SU-DHL-6 (cell line): Measurements from ENCODE around the gene INO80C.

Experiments used
- H2AFZ ChIP-seq: fragments of 200-600 bp; sonication (generic); 2 replicates; pipeline ENCODE4 v1.6.1; 2014; ENCODE audit warnings: low read depth, mild to moderate bottlenecking, moderate library complexity, mixed read lengths, antibody characterized with exemption, low read length; ENCODE audit not compliant: severe bottlenecking
- H3F3A ChIP-seq: fragments of 200-600 bp; shearing (Covaris generic); 2 replicates; pipeline ENCODE4 v1.6.0; 2016; ENCODE audit warnings: antibody characterized with exemption, mild to moderate bottlenecking; ENCODE audit not compliant: insufficient read depth
- H3K27ac ChIP-seq: fragments of 200-600 bp; sonication (generic); 2 replicates; pipeline ENCODE4 v1.5.1; 2016; ENCODE audit warnings: low read depth, mild to moderate bottlenecking, low read length, moderate library complexity, mixed read lengths
- H3K27me3 ChIP-seq: fragments of 200-600 bp; sonication (generic), shearing (Covaris generic); 2 replicates; pipeline ENCODE4 v1.6.0; 2014; ENCODE audit warnings: mild to moderate bottlenecking, low read length
- H3K36me3 ChIP-seq: fragments of 200-600 bp; sonication (generic); 2 replicates; pipeline ENCODE4 v1.6.1; 2014; ENCODE audit warnings: mild to moderate bottlenecking, low read length, mixed read lengths
- H3K4me2 ChIP-seq: fragments of 300-600, 200-600 bp; shearing (Covaris generic), sonication (generic); 2 replicates; pipeline ENCODE4 v1.6.0; 2014; ENCODE audit warnings: low read length, low read depth, mild to moderate bottlenecking; ENCODE audit not compliant: poor library complexity, severe bottlenecking
- H3K4me3 ChIP-seq: fragments of 200-600 bp; sonication (generic); 2 replicates; pipeline ENCODE4 v1.5.1; 2014; ENCODE audit warnings: antibody characterized with exemption, low read length, mild to moderate bottlenecking, mixed read lengths; ENCODE audit not compliant: insufficient read depth, poor library complexity, severe bottlenecking
- H3K79me2 ChIP-seq: fragments of 200-600 bp; sonication (generic); 2 replicates; pipeline ENCODE4 v1.6.1; 2014; ENCODE audit warnings: mild to moderate bottlenecking, low read length, moderate library complexity; ENCODE audit not compliant: insufficient read depth
- H3K9ac ChIP-seq: fragments of 200-600 bp; sonication (generic); 2 replicates; pipeline ENCODE4 v1.7.0; 2014; ENCODE audit warnings: mild to moderate bottlenecking, low read length
- H3K9me2 ChIP-seq: fragments of 200-600 bp; sonication (generic); replicated peaks from 2 replicates; pipeline ENCODE4 v1.6.1; 2014; ENCODE audit warnings: low read length; ENCODE audit not compliant: insufficient read depth
- H3K9me3 ChIP-seq: fragments of 200-600 bp; sonication (generic); 2 replicates; pipeline ENCODE4 v1.6.1; 2014; ENCODE audit warnings: low read length, mixed read lengths; ENCODE audit not compliant: insufficient read depth
- H4K20me1 ChIP-seq: fragments of 200-600 bp; sonication (generic); 2 replicates; pipeline ENCODE4 v1.6.1; 2014; ENCODE audit warnings: low read depth, mild to moderate bottlenecking, antibody characterized with exemption, low read length, moderate library complexity, mixed read lengths
- CTCF ChIP-seq: fragments of 200-600 bp; sonication (generic); IDR thresholded peaks from one replicate; pipeline ENCODE4 v1.5.1; 2017; ENCODE audit warnings: antibody characterized with exemption, mild to moderate bottlenecking, low read length, moderate library complexity; ENCODE audit not compliant: insufficient read depth, poor library complexity, severe bottlenecking
- EZH2phosphoT487 ChIP-seq: fragments of 200-600 bp; sonication (generic), shearing (Covaris generic); conservative IDR thresholded peaks from 2 replicates; pipeline ENCODE4 v1.6.1; 2018; ENCODE audit warnings: mild to moderate bottlenecking, antibody characterized with exemption, low read length, moderate library complexity, mixed read lengths

Gene INO80C

GRCh38 chr18:35513181-35513936 is 15.6 kb upstream of the INO80C start:
- Histone ChIP-seq H2AFZ (no peak overlapping the region), H4K20me1 (no peaks in the 10 kb centered on the region), H3K27ac (no peak overlapping the region), H3F3A (no peaks in the 10 kb centered on the region), H3K9ac (no peak overlapping the region), H3K36me3 (no peaks in the 10 kb centered on the region), H3K27me3 (no peaks in the 10 kb centered on the region), H3K4me2 (no peak overlapping the region), H3K79me2 (no peaks in the 10 kb centered on the region), H3K9me3 (no peaks in the 10 kb centered on the region), H3K9me2 (no peaks in the 10 kb centered on the region), H3K4me3 (no peak overlapping the region)
- TF ChIP-seq EZH2phosphoT487 (no peak), CTCF (no peak)

- Histone ChIP-seq H2AFZ (no peak overlapping the region), H4K20me1 (no peaks in the 10 kb centered on the region), H3K9me2 (no peaks in the 10 kb centered on the region), H3K9ac (no peak overlapping the region), H3K4me3 (no peak overlapping the region), H3F3A (no peaks in the 10 kb centered on the region), H3K79me2 (no peaks in the 10 kb centered on the region), H3K9me3 (no peaks in the 10 kb centered on the region), H3K4me2 (no peak overlapping the region), H3K27ac (no peak overlapping the region), H3K36me3 (no peaks in the 10 kb centered on the region), H3K27me3 (no peaks in the 10 kb centered on the region)
- TF ChIP-seq EZH2phosphoT487: no peak
- TF ChIP-seq CTCF: no peak
Measured at GRCh38 chr18:35512761-35513160, 15.0 kb upstream of the INO80C start.

GRCh38 chr18:35511833-35512232 is 14.1 kb upstream of the INO80C start:
- Histone ChIP-seq H3F3A (no peaks in the 10 kb centered on the region), H3K9ac (no peak overlapping the region), H3K36me3 (no peaks in the 10 kb centered on the region), H3K9me3 (no peaks in the 10 kb centered on the region), H3K79me2 (no peaks in the 10 kb centered on the region), H3K9me2 (no peaks in the 10 kb centered on the region), H4K20me1 (no peaks in the 10 kb centered on the region), H3K4me3 (no peak overlapping the region), H2AFZ (no peak overlapping the region), H3K27me3 (no peaks in the 10 kb centered on the region), H3K4me2 (no peak overlapping the region), H3K27ac (no peak overlapping the region)
- no peak for TF ChIP-seq CTCF
